GM23248 (cell line): ENCODE results near the gene CTNND2.

Experiments used
- EZH2 ChIP-seq: fragments of 200-600 bp; sonication (generic); IDR thresholded peaks from 2 replicates; pipeline ENCODE4 v1.6.1; 2018; ENCODE audit warnings: antibody characterized with exemption, mild to moderate bottlenecking; ENCODE audit not compliant: insufficient read depth, poor library complexity, severe bottlenecking
- EZH2phosphoT487 ChIP-seq: fragments of 200-600 bp; sonication (generic); IDR thresholded peaks from 2 replicates; pipeline ENCODE4 v1.6.1; 2018; ENCODE audit warnings: antibody characterized with exemption, moderate library complexity, mild to moderate bottlenecking, low read depth; ENCODE audit not compliant: insufficient read depth

DNA sequence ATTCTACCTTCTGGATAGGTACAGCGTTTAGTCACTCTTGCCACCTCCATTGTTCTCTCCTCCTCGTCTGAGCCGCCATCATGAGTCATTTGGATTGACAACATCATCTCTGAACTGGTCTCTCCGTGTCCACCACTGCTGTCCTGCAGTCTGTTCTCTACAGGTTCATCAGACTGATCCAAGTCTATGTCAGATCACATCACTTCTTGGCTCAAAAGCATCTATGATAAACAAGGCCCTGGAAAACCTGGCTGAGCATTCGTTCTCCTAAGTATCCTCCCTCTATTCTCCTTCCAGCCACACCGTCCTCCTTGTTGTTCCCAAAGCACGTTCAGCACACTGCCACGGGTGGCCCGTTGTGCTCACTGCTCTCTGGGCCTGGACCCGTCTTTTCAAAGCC lies 50.5 kb downstream of the CTNND2 start:
- TF ChIP-seq EZH2 (no peak), EZH2phosphoT487 (no peak)
